HFFc6 (cell line): Measurements from ENCODE around the gene ITGA2. TPM values are rescaled to one million over a fixed set of nuclear protein-coding genes. Genes with fewer than 3 reads are reported as not detected.
A peak's percentile ranks its signal among the peaks of the same experiment; 100 is the strongest.

Experiments
- DNase-seq: peaks from one replicate; pipeline ENCODE4 v3.0.0-alpha.2; 2018
- H3K27ac Mint-ChIP-seq: 2 replicates; pipeline ENCODE4 v1.8.0; 2020; ENCODE audit warnings: mild to moderate bottlenecking, mixed read lengths
- H3K27me3 Mint-ChIP-seq: 2 replicates; pipeline ENCODE4 v1.8.0; 2021; ENCODE audit warnings: mild to moderate bottlenecking, moderate library complexity, mixed read lengths; ENCODE audit not compliant: insufficient read depth
- H3K36me3 Mint-ChIP-seq: 2 replicates; pipeline ENCODE4 v1.8.0; 2021; ENCODE audit warnings: low read depth, mixed read lengths
- H3K4me1 Mint-ChIP-seq: 2 replicates; pipeline ENCODE4 v1.8.0; 2020; ENCODE audit warnings: low read depth, mixed read lengths
- H3K4me3 Mint-ChIP-seq: 2 replicates; pipeline ENCODE4 v1.8.0; 2020; ENCODE audit warnings: mild to moderate bottlenecking, moderate library complexity, mixed read lengths
- H3K9me3 Mint-ChIP-seq: 2 replicates; pipeline ENCODE4 v1.8.0; 2020; ENCODE audit warnings: mild to moderate bottlenecking, mixed read lengths
- CTCF ChIP-seq: fragments of 200-600 bp; sonication (generic); IDR thresholded peaks from 2 replicates; pipeline ENCODE4 v1.5.0; 2021; ENCODE audit warnings: antibody characterized with exemption, mild to moderate bottlenecking
- total RNA-seq, 6 experiments: library from RNA; stranded (reverse); fragmentation: NEBNext Ultra II Directional; extraction: Animal tissue kit (Norgen Biotek cat#: 25700); gene quantifications; 2 replicates in 1 of 6; 3 replicates in 5 of 6; pipeline ENCODE4 v1.2.3, GENCODE V29; 2021

ITGA2 gene
- total RNA-seq, 6 experiments from 2014 or later = 42.9 to 76.6 (median 50.5) TPM

- H3K9me3 Mint-ChIP-seq = no peaks in the 10 kb centered on the region
- no peak for TF ChIP-seq CTCF
Measured at GRCh38 chr5:53025487-53025886, 36.3 kb downstream of the ITGA2 start.

GRCh38 chr5:53027913-53028312 lies 38.8 kb downstream of the ITGA2 start:
- DNase-seq = peak; percentile 66
- Mint-ChIP-seq H3K27me3 (no peaks in the 10 kb centered on the region), H3K27ac (peak overlapping the region; percentile 81), H3K4me1 (peaks cover 59% of the 10 kb centered on the region), H3K4me3 (peak overlapping the region; percentile 23), H3K9me3 (no peaks in the 10 kb centered on the region), H3K36me3 (peaks cover 29% of the 10 kb centered on the region)
- TF ChIP-seq CTCF = no peak

More at GRCh38 chr5:53025487-53025886, 36.3 kb downstream of the ITGA2 start:
- no peak overlapping the region for H3K4me3 Mint-ChIP-seq
- H3K36me3 Mint-ChIP-seq = peaks cover 37% of the 10 kb centered on the region
- DNase-seq = no peak
- H3K4me1 Mint-ChIP-seq = peaks cover 34% of the 10 kb centered on the region
- H3K27me3 Mint-ChIP-seq = no peaks in the 10 kb centered on the region
- H3K27ac Mint-ChIP-seq = no peak overlapping the region; the same call in 1 of the 2 replicates

- peak overlapping the region; percentile 81 for H3K27ac Mint-ChIP-seq
- H3K36me3 Mint-ChIP-seq = peaks cover 34% of the 10 kb centered on the region
- H3K4me3 Mint-ChIP-seq = peak overlapping the region; percentile 11
- no peaks in the 10 kb centered on the region for H3K9me3 Mint-ChIP-seq
- H3K27me3 Mint-ChIP-seq = no peaks in the 10 kb centered on the region
- no peak for DNase-seq
- no peak for TF ChIP-seq CTCF
- H3K4me1 Mint-ChIP-seq = peaks cover 70% of the 10 kb centered on the region
Measured at GRCh38 chr5:53029608-53030007, 40.5 kb downstream of the ITGA2 start.

- Mint-ChIP-seq H3K4me3 (peak overlapping the region; percentile 66; the same call in 1 of the 2 replicates), H3K27ac (peak overlapping the region; percentile 81), H3K36me3 (peaks cover 39% of the 10 kb centered on the region), H3K27me3 (no peaks in the 10 kb centered on the region), H3K4me1 (peaks cover 82% of the 10 kb centered on the region), H3K9me3 (no peaks in the 10 kb centered on the region)
- TF ChIP-seq CTCF = no peak
- no peak for DNase-seq
Measured at GRCh38 chr5:53030893-53031292, 41.7 kb downstream of the ITGA2 start.

- H3K4me3 Mint-ChIP-seq = peak overlapping the region; percentile 66
- H3K27me3 Mint-ChIP-seq = no peaks in the 10 kb centered on the region
- H3K9me3 Mint-ChIP-seq = no peaks in the 10 kb centered on the region
- H3K36me3 Mint-ChIP-seq = peaks cover 47% of the 10 kb centered on the region
- peak; percentile 90 for DNase-seq
- peaks cover 90% of the 10 kb centered on the region for H3K4me1 Mint-ChIP-seq
- TF ChIP-seq CTCF = no peak
- peak overlapping the region; percentile 81 for H3K27ac Mint-ChIP-seq
Measured at GRCh38 chr5:53031695-53032096, 42.5 kb downstream of the ITGA2 start.

- Mint-ChIP-seq H3K27me3 (no peaks in the 10 kb centered on the region), H3K4me1 (peaks cover 94% of the 10 kb centered on the region), H3K36me3 (peaks cover 48% of the 10 kb centered on the region)
Measured at GRCh38 chr5:53032188-53032587, 43.0 kb downstream of the ITGA2 start.

More at GRCh38 chr5:53032188-53032587, 43.0 kb downstream of the ITGA2 start:
- no peaks in the 10 kb centered on the region for H3K9me3 Mint-ChIP-seq
- H3K27ac Mint-ChIP-seq = peak overlapping the region; percentile 81
- no peak for TF ChIP-seq CTCF
- H3K4me3 Mint-ChIP-seq = peak overlapping the region; percentile 66
- no peak for DNase-seq
